ENCODE data around the gene C1QL1.
"Not testable (repeated sequence)": the region's sequence is repeated elsewhere in the genome, so short reads cannot be mapped to it uniquely, and the experiment has no call there.

The C1QL1 gene

GRCh38 chr17:44965481-44966234 lies 2.4 kb downstream of the C1QL1 start:
- no peak for DNase-seq (ENCODE audit: low read depth in 2 of 2)

GRCh38 chr17:44961921-44962350 lies 6.2 kb downstream of the C1QL1 start:
- DNase-seq (ENCODE audit: low read depth in 2 of 2), result no peak

GRCh38 chr17:44960691-44961090 lies 7.4 kb downstream of the C1QL1 start:
- DNase-seq (ENCODE audit: low read depth in 2 of 2), result no peak

GRCh38 chr17:44959821-44960531 lies 8.1 kb downstream of the C1QL1 start:
- DNase-seq (ENCODE audit: low read depth in 2 of 2), result no peak

- DNase-seq (ENCODE audit: low read depth in 2 of 2), result no peak
Measured at GRCh38 chr17:44956998-44957981, 10.8 kb downstream of the C1QL1 start.

- DNase-seq (ENCODE audit: low read depth in 2 of 2), result no peak
Measured at GRCh38 chr17:44955674-44956425, 12.3 kb downstream of the C1QL1 start.

- DNase-seq (ENCODE audit: low read depth in 2 of 2), result no peak
Measured at GRCh38 chr17:44952946-44953475, 15.1 kb downstream of the C1QL1 start.

GRCh38 chr17:44948315-44948795 lies 19.7 kb downstream of the C1QL1 start:
- no peak for DNase-seq (ENCODE audit: low read depth in 2 of 2)

GRCh38 chr17:44947461-44948314 lies 20.4 kb downstream of the C1QL1 start, which contains the start of gene KIF18B:
KIF18B (minus strand) TSS chr17:44947773; CDS start chr17:44936344, 11,429 bp downstream.
- DNase-seq (ENCODE audit: low read depth in 2 of 2), result peak; percentile 62 to 78

- not testable (repeated sequence) for DNase-seq (ENCODE audit: low read depth in 2 of 2)
Measured at GRCh38 chr17:44945652-44946051, 22.5 kb downstream of the C1QL1 start.

GRCh38 chr17:44942456-44942855 lies 25.6 kb downstream of the C1QL1 start:
- DNase-seq (ENCODE audit: low read depth in 2 of 2), result no peak

GRCh38 chr17:44941712-44942331 lies 26.3 kb downstream of the C1QL1 start:
- no peak for DNase-seq (ENCODE audit: low read depth in 2 of 2)

GRCh38 chr17:44940768-44941167 lies 27.3 kb downstream of the C1QL1 start:
- no peak for DNase-seq (ENCODE audit: low read depth in 2 of 2)

- no peak for DNase-seq (ENCODE audit: low read depth in 2 of 2)
Measured at GRCh38 chr17:44940317-44940716, 27.8 kb downstream of the C1QL1 start.

- no peak for DNase-seq (ENCODE audit: low read depth in 2 of 2)
Measured at GRCh38 chr17:44935116-44935515, 33.0 kb downstream of the C1QL1 start.

GRCh38 chr17:44934745-44935105 lies 33.4 kb downstream of the C1QL1 start:
- no peak for DNase-seq (ENCODE audit: low read depth in 2 of 2)

- no peak for DNase-seq (ENCODE audit: low read depth in 2 of 2)
Measured at GRCh38 chr17:44933824-44934744, 34.0 kb downstream of the C1QL1 start.

GRCh38 chr17:44932787-44933097 lies 35.4 kb downstream of the C1QL1 start:
- no peak for DNase-seq (ENCODE audit: low read depth in 2 of 2)
